HEK293 (cell line): ENCODE measurements around the gene CXCL14.

Experiments
- HOXC10 ChIP-seq: sonication (generic); formaldehyde crosslinking; IDR thresholded peaks from 2 replicates; pipeline ENCODE4 v1.8.1; 2023; ENCODE audit warnings: mild to moderate bottlenecking, missing genetic modification reagents
- KLF10 ChIP-seq: fragments of 450-650 bp; IDR thresholded peaks from 2 replicates; pipeline ENCODE4 v1.5.1; 2018; ENCODE audit warnings: missing biosample characterization, mild to moderate bottlenecking, missing genetic modification characterization
- KLF7 ChIP-seq: fragments of 450-650 bp; formaldehyde crosslinking; IDR thresholded peaks from 2 replicates; pipeline ENCODE4 v1.5.1; 2016; ENCODE audit warnings: missing biosample characterization, missing genetic modification characterization, borderline replicate concordance
- MEIS1 ChIP-seq: sonication (generic); formaldehyde crosslinking; IDR thresholded peaks from 2 replicates; pipeline ENCODE4 v1.8.1; 2022; ENCODE audit warnings: missing genetic modification reagents, mild to moderate bottlenecking, borderline replicate concordance
- PRDM10 ChIP-seq: fragments of 450-650 bp; formaldehyde crosslinking; IDR thresholded peaks from 2 replicates; pipeline ENCODE4 v1.5.1; 2016; ENCODE audit warnings: missing biosample characterization, missing genetic modification characterization
- PRDM6 ChIP-seq: fragments of 450-650 bp; formaldehyde crosslinking; IDR thresholded peaks from 2 replicates; pipeline ENCODE4 v1.5.1; 2017; ENCODE audit warnings: missing biosample characterization, missing genetic modification characterization
- SCRT2 ChIP-seq: fragments of 450-650 bp; formaldehyde crosslinking; IDR thresholded peaks from 2 replicates; pipeline ENCODE4 v1.5.1; 2016; ENCODE audit warnings: missing biosample characterization, missing genetic modification characterization
- ZBTB1 ChIP-seq: fragments of 450-650 bp; formaldehyde crosslinking; IDR thresholded peaks from 2 replicates; pipeline ENCODE4 v1.5.1; 2016; ENCODE audit warnings: missing biosample characterization, missing genetic modification characterization
- ZBTB20 ChIP-seq: fragments of 450-650 bp; formaldehyde crosslinking; IDR thresholded peaks from 2 replicates; pipeline ENCODE4 v1.5.1; 2016; ENCODE audit warnings: missing biosample characterization, missing genetic modification characterization
- ZBTB48 ChIP-seq: fragments of 450-650 bp; formaldehyde crosslinking; IDR thresholded peaks from 2 replicates; pipeline ENCODE4 v1.5.1; 2016; ENCODE audit warnings: missing biosample characterization, missing genetic modification characterization
- ZBTB49 ChIP-seq: fragments of 450-650 bp; formaldehyde crosslinking; IDR thresholded peaks from 2 replicates; pipeline ENCODE4 v1.5.1; 2016; ENCODE audit warnings: missing biosample characterization, missing genetic modification characterization, low read depth
- ZBTB7A ChIP-seq: fragments of 450-650 bp; formaldehyde crosslinking; IDR thresholded peaks from 2 replicates; pipeline ENCODE4 v1.5.1; 2016; ENCODE audit warnings: low read depth, missing biosample characterization, missing genetic modification characterization
- ZNF114 ChIP-seq: fragments of 450-650 bp; formaldehyde crosslinking; IDR thresholded peaks from 2 replicates; pipeline ENCODE4 v1.5.0; 2017; ENCODE audit warnings: missing biosample characterization, missing genetic modification characterization
- ZNF133 ChIP-seq: fragments of 450-650 bp; formaldehyde crosslinking; IDR thresholded peaks from 2 replicates; pipeline ENCODE4 v1.5.1; 2016; ENCODE audit warnings: missing biosample characterization, missing genetic modification characterization
- ZNF175 ChIP-seq: fragments of 450-650 bp; formaldehyde crosslinking; IDR thresholded peaks from 2 replicates; pipeline ENCODE4 v1.5.1; 2016; ENCODE audit warnings: missing biosample characterization, missing genetic modification characterization
- ZNF184 ChIP-seq: fragments of 450-650 bp; IDR thresholded peaks from 2 replicates; pipeline ENCODE4 v1.5.1; 2018; ENCODE audit warnings: missing biosample characterization, mild to moderate bottlenecking, missing genetic modification characterization
- ZNF211 ChIP-seq: fragments of 450-650 bp; formaldehyde crosslinking; IDR thresholded peaks from 2 replicates; pipeline ENCODE4 v1.5.1; 2016; ENCODE audit warnings: low read depth, missing biosample characterization, missing genetic modification characterization
- ZNF214 ChIP-seq: fragments of 450-650 bp; formaldehyde crosslinking; IDR thresholded peaks from 2 replicates; pipeline ENCODE4 v1.5.1; 2017; ENCODE audit warnings: missing biosample characterization, mild to moderate bottlenecking, missing genetic modification characterization, borderline replicate concordance
- ZNF248 ChIP-seq: fragments of 450-650 bp; formaldehyde crosslinking; IDR thresholded peaks from 2 replicates; pipeline ENCODE4 v1.5.1; 2017; ENCODE audit warnings: missing biosample characterization, missing genetic modification characterization
- ZNF26 ChIP-seq: fragments of 450-650 bp; formaldehyde crosslinking; IDR thresholded peaks from 2 replicates; pipeline ENCODE4 v1.5.1; 2016; ENCODE audit warnings: missing biosample characterization, missing genetic modification characterization
- ZNF280C ChIP-seq: fragments of 450-650 bp; formaldehyde crosslinking; IDR thresholded peaks from 2 replicates; pipeline ENCODE4 v1.5.1; 2016; ENCODE audit warnings: missing biosample characterization, missing genetic modification characterization
- ZNF302 ChIP-seq: fragments of 450-650 bp; formaldehyde crosslinking; IDR thresholded peaks from 2 replicates; pipeline ENCODE4 v1.5.1; 2016; ENCODE audit warnings: missing biosample characterization, missing genetic modification characterization, low read depth
- ZNF514 ChIP-seq: fragments of 450-650 bp; formaldehyde crosslinking; IDR thresholded peaks from 2 replicates; pipeline ENCODE4 v1.5.1; 2016; ENCODE audit warnings: missing biosample characterization, missing genetic modification characterization
- ZNF529 ChIP-seq: fragments of 450-650 bp; formaldehyde crosslinking; IDR thresholded peaks from 2 replicates; pipeline ENCODE4 v1.5.1; 2017; ENCODE audit warnings: missing genetic modification characterization, missing biosample characterization; ENCODE audit not compliant: insufficient replicate concordance
- ZNF544 ChIP-seq: fragments of 450-650 bp; formaldehyde crosslinking; IDR thresholded peaks from 2 replicates; pipeline ENCODE4 v1.5.0; 2017; ENCODE audit warnings: missing biosample characterization, missing genetic modification characterization
- ZNF555 ChIP-seq: fragments of 450-650 bp; formaldehyde crosslinking; conservative IDR thresholded peaks from 2 replicates; pipeline ENCODE4 v1.5.1; 2017; ENCODE audit warnings: missing biosample characterization, mild to moderate bottlenecking, missing genetic modification characterization, inconsistent platforms
- ZNF660 ChIP-seq: fragments of 450-650 bp; IDR thresholded peaks from 2 replicates; pipeline ENCODE4 v1.5.1; 2018; ENCODE audit warnings: missing biosample characterization, mild to moderate bottlenecking, missing genetic modification characterization
- ZNF76 ChIP-seq: fragments of 450-650 bp; formaldehyde crosslinking; IDR thresholded peaks from 2 replicates; pipeline ENCODE4; 2016; ENCODE audit warnings: low read depth, missing biosample characterization, missing genetic modification characterization, borderline replicate concordance
- ZNF830 ChIP-seq: fragments of 450-650 bp; IDR thresholded peaks from 2 replicates; pipeline ENCODE4 v1.5.0; 2018; ENCODE audit warnings: missing biosample characterization, missing genetic modification characterization, low read depth, mild to moderate bottlenecking, moderate library complexity
- ZNF837 ChIP-seq: fragments of 450-650 bp; formaldehyde crosslinking; IDR thresholded peaks from 2 replicates; pipeline ENCODE4 v1.5.1; 2016; ENCODE audit warnings: missing biosample characterization, missing genetic modification characterization

CXCL14 gene

GRCh38 chr5:135565725-135566421, 12.9 kb downstream of the CXCL14 start (continued):
- TF ChIP-seq ZNF280C (tag by site-specific recombination) (no peak), ZNF514 (no peak), HOXC10 (CRISPR knock-in tag) (no peak), ZBTB48 (no peak), ZBTB49 (no peak), ZNF837 (tag by site-specific recombination) (no peak), ZNF660 (tag by site-specific recombination) (0 out of 2 replicates have a peak, but pooled peaks have one; percentile 45), MEIS1 (no peak), SCRT2 (tag by site-specific recombination) (no peak), ZNF184 (tag by site-specific recombination) (no peak), PRDM10 (tag by site-specific recombination) (no peak), ZNF211 (tag by site-specific recombination) (no peak), ZNF114 (tag by site-specific recombination) (no peak), PRDM6 (no peak), ZNF529 (tag by site-specific recombination) (no peak), ZNF248 (no peak), ZBTB1 (tag by site-specific recombination) (no peak), ZNF830 (tag by site-specific recombination) (no peak), ZNF175 (tag by site-specific recombination) (no peak), ZNF302 (tag by site-specific recombination) (no peak), KLF7 (no peak), ZNF133 (tag by site-specific recombination) (no peak), ZNF214 (tag by site-specific recombination) (no peak), ZNF544 (tag by site-specific recombination) (no peak), KLF10 (tag by site-specific recombination) (no peak), ZBTB7A (no peak), ZNF555 (tag by site-specific recombination) (no peak), ZNF76 (tag by site-specific recombination) (0 out of 2 replicates have a peak, but pooled peaks have one; percentile 34), ZBTB20 (tag by site-specific recombination) (no peak), ZNF26 (tag by site-specific recombination) (no peak)
